Stimulated activated CD8-positive, alpha-beta memory T cell treated with anti-CD3 and anti-CD28 coated beads, Interleukin-15, amount 100 ng/mL, for 48 hours (primary cell): ENCODE measurements around the gene C11orf24.

ENCODE experiments used
- DNase-seq, 2 donors: peaks; one replicate each; pipeline ENCODE4 v3.0.0-alpha.2; 2020; ENCODE audit warnings: low read depth in 2 of 2

The C11orf24 gene

DNA sequence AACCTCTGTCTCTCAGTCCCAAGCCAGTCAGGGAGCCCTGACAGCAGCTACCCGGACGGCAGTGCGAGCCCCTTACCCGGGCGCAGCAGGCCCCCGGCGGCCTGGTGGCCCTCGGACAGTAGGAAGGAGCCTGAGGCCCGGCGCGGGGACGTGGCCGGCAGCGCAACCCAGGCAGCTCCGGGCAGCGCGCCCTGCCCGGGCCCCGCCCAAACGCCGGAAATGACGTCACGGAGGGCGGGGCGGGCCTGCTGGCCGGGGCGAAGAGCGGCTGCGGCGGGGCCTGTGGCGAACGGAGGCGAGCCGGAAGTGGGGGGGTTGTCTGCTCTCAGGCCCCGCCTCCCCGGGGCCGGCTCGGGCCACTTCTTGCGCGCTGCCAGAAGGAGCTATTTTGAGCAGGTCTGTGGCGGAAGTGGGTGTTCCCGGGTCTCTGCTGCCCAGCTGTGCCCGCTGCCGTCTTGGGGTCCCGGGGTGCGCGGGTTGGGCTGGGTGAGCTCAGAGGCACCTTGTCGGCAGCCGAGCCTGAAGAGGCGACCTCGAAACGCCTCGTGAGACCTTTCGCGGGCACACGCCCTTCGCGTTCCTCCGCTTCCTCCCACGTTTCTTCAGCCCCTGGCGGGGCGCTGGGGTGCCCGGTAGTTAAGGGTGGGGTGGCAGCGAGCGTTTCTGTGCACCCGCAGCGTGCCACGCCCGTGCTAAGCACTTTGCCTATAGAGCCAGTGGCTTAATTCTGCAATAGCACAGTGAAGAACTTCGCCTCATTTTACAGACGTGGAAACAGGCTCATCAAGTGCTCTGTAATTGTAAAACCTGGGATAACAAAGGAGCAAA is at the start of gene C11orf24:
Gene C11orf24, minus strand, starts transcription at position 193 of the 828 bp plus-strand sequence. CDS start 8,206 bp downstream, outside the sequence.
- peak; percentile 91 to 94 for DNase-seq

DNA sequence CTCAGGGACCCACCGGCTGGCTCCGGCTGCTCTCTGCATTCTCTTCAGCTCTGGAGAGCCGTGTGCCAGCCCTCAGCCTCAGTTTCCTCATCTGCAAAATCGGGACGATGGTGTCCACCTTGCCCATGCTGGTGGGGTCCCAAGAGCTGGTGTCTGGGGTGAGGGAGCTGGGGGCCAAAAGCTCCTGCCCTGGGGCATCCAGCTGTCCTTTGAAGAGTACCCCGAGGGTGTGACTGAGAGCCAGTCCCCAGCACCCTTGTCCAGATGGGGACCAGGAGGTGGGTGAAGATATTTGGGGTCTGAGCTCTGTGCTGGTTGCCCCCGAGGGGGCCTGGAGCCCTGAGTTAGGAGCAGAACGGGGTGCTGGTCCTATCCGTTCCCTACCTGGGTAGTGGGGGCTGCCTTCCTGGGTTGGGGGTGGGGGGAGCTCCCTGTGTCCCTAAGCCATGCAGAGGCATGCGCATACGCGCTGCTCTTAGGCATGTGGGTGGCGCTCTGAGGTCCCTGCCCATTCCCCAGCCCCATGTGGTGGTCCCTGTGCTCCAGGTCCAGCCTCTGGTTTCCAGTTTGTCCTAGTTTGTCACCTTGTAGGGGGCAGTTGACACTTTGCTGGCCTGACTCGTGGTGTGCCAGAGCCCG is 45.5 kb upstream of the C11orf24 start:
- DNase-seq, result no peak

DNA sequence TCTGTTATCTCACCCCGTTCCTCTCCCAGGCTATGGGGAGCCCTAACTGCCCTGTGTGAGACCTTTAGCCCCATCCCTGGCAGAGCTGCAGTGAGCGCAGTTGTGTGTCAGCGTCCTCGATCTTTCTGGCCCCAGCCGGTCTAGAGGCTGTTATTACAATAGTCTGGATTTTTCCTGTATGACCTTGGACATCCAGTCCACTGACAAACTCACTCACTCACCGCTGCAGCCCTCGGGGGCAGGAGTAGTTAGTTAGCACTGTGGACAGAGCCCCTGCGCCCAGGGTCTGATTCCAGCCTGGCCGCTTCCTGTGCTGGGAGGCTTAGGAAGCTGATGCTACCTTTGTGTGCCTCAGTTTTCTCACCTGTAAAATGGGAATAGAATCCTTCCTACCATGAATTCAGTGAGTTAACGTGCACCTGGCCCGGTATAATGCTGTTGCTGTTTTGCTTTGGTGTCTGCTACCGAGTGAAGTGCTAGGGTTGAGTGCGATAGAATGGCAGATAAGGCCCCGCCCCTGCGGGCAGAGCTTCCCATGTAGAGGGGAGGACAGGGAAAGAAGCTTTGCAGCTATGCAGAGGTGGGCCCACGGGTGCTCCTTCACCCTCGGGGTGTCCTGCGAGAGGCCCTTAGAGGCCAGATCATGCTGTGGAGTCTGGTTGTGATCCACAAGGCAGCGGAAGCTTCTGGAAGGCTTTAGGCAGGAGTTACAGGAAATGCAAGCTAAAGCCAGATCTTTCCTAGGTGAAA is 43.6 kb upstream of the C11orf24 start:
- DNase-seq, result no peak

DNA sequence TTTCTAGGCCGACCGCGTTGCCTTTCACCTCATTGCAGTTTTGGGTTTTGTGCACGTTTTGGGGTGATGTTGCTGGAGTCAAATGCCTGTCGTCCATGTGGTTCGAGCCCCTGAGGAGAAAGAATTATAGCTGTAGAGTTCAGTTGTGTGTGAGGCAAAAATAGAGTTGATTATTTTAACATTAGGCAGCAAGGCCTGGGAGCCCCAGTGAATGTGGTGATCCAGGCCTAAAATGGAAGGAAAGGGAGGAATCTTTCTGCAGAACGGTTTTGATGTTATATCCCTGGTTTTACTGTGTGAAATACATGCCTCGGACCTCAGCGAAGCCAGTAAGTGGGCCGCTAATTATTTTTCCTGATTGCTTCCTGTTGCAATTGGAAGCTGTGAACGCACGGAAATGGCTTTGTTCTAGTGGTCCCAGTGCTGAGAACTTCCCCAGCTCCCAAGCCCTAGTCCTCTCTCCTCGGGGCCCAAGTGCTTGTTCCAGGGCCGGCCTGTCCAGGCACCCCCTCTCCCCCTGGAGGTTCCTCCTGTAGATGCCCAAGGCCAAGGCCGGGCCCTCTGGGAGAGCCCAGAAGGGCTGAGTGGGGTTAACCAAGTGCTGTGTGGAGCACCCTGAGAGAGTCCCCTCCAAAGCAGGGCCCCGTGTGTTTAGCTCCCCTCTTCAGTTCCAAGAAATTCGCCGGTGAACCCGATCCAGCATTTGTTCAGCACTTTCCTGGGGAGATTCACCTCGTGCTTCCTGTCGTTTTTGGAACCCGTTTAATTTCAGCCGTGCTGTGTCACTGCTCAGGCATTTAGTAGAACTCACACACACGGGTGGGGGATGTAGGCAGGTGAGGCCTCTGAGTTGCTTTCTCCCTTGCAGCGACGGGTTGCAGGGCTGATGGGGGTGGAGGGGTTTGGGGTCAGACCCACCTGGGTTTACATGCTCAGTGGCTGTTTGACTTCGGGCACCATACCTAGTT is 42.7 kb upstream of the C11orf24 start:
- no peak for DNase-seq

DNA sequence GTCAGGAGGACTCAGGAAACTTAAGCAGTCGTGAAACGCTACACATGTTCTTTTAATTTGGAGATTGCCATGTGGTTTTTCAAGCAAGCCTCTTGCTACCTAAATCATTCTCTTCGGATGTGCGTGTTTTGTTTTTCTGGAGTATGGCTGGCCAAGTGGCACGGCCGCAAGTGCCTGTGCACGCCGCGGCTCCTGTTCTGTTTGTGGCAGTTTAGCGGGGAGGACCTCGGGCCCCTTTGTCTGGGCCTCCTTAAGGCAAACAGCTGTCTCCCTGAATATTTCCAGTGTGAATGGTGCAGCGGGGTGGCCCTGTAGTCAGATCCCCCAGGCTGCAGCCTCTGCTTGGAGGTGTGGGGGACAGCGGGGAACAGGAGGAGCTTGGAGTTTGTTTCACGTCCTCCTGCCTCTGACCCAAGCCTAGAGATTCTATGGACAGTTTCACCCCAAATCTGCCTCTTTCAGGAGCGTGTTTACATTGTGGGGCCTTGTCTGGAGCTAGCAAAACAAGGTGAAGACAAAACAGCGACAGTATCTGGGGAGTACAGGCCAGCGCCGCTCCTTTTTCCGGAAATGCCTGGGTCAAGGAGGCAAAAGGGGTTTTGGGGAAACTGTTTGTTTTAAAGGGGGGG is 41.9 kb upstream of the C11orf24 start:
- DNase-seq, result no peak

DNA sequence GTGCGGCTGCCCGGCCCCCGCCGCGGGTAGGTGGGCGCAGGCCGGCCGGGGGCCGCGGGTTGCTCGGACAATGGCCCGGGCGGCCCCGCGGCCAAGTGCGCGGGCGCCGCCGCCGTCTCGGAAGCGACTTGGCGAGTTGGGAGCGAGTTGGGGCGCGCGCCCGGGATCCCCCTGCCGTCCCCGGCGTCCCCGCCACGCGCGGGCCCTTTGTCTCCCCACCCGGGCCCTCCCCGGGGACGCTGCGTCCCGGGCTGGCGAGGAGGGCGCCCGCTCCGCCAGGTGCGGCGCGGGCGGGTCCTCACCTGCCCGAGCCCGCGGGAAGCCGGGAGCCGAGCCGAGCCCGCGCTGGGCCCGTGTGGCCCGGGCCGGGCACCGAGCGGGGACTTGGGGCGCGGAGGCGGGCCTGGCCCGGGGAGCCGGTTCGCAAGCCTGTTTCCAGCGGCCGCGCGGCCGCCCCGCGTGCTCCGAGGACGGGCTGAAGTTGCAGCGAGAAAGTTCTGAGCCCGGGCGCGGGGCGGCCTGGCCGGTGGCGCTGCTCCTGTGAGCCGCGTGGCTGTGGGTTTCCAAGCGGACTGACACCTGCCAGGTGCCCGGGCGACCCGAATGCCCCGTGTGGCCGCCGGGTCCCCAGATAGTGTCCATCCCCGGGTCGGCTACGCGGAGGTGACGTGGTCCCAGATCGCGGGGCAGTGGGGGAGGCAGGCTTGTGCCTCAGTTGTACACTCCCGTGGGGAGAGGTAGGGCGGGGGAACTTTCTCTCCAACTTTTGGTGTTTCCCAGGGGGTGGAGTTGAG is 41.2 kb upstream of the C11orf24 start:
- no peak for DNase-seq

DNA sequence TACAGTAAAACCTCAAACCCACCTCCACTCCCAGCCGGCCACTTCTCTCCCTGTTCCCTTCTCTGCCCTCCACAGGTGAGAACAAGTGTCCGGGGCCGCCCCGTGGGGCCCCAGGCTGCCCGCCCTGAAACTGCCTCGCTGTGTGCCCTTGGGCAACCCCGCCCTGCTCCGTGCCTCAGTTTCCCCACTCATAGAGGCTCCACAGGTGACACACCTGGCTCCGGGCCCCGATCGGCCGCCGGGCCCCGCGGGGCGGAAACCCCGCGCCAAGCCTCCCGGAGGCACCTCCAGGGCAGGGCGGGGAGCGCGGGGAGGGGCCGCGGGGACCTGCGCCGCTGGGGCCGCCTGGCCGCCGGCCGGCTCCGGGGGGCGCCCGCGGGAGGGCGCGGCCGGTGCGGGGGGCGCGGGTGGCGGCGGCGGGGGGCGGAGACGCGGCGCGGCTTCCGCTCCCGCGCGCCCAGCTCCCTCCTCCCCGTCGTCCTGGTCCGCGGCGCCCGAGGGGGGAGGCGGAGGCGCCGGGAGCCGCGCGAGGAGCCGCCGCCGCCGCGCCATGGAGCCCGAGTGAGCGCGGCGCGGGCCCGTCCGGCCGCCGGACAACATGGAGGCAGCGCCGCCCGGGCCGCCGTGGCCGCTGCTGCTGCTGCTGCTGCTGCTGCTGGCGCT is 40.5 kb upstream of the C11orf24 start, which contains the start of gene LRP5:
Gene LRP5, plus strand, starts transcription at position 475 of the 663 bp plus-strand sequence. Its CDS starts 124 bp downstream, at position 599.
- no peak for DNase-seq

DNA sequence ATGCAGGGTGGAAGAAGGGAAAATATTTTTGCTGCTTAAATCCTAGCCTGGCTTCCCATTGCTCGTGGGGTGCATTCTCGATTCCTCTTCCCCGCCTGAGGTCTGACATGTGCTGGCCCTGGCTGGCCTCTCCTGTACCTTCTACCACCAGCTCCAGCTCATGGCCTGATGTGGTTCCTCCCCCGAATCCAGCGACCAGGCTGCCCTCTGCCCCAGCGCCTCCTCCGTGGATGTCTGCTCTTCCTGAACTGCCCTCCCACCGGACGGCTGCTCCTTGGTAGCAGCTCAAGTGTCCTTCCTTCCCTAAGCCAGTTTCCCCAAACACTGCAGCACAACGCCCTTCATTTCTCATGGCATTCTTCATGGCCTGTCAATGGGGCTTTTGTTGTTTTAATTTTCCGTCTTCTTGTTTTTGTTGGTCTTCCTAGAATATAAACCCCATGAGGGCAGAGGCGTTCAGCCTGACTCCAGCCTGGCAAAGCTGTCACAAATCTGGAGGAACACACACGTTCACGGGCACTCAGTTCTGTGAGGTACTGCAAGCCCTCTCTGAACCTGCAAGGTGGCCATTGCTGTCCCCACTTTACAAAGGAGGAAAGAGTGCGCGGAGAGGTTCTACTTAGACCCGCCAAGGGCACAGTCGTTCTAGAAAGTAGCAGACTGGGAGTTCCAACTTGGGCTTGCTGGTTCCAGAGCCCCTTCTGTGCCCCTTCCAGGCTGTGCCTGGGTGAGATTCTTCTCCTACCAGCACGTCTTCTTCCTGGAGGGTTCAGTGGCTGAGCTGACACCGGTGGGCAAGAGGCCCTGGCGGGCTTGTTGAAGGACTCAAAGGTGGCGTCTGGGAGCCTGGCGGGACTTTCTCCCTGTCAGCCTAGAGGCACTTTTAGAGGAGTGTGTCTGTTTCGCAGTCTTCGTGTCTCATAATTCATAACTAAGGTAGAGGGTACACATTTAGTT is 39.7 kb upstream of the C11orf24 start:
- DNase-seq, result no peak

DNA sequence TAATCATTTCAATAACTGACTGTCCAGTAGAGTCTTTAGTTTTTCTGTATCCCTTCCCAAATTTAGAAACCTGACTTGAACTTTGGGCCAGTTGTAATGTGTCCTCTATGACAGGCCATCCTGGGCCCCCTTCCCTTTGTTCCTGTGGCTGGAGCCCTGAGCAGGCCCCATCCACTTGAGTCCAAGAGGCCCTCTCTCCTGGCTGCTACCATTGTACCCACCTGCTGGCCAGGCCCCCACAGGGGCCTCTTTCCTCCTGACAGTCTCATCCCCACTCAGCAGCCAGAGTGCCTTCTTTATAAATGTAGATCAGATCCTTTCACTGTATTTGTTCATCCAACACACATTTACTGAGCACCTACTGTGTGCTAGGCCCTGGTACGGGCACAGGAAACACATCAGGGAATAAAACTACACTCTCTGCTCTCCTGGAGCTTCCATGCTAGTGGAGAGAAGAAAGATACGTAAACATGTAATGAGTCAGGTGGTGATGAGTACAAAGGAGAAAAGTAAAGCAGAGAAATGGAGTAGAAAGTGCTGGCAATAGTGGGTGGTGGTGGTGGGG is 37.9 kb upstream of the C11orf24 start:
- DNase-seq, result no peak

DNA sequence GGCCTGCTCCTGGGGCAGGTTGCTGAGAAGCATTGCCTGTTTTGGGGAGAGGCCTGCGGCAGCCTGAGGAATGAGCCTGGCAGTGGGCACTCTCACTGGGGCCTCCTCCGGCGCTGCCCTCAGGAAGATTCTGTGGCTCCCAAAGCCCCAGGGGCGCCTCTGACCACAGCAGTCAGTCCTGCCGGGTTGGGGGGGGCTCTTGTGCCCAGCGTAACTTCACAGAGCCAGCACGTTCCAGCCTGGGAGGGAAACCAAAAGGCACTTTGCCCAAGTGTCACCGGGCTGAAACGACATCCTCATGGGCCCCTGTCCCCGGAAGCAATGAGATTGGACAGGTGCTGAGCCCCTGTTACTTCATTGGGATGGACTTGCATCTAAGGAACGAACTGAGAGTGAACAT is 36.3 kb upstream of the C11orf24 start:
- no peak for DNase-seq

DNA sequence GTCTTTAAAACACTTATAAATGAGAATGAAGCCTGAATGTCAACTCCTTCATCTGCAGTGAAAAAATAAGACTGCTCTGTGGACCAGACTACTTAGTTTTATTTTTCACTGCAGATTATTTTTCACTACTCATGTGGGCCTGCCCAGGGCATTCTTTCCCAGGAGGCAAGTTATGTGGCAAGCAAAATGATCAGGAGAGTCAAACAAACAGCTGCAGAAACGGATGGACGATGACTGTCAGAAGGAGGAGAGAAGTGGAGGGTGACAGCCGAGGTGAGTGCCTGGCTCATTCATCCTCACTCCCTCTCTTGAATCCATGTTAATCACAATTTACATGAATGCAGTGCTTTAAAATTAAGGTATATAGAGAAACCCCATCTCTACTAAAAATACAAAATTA is 34.9 kb upstream of the C11orf24 start:
- DNase-seq, result no peak

DNA sequence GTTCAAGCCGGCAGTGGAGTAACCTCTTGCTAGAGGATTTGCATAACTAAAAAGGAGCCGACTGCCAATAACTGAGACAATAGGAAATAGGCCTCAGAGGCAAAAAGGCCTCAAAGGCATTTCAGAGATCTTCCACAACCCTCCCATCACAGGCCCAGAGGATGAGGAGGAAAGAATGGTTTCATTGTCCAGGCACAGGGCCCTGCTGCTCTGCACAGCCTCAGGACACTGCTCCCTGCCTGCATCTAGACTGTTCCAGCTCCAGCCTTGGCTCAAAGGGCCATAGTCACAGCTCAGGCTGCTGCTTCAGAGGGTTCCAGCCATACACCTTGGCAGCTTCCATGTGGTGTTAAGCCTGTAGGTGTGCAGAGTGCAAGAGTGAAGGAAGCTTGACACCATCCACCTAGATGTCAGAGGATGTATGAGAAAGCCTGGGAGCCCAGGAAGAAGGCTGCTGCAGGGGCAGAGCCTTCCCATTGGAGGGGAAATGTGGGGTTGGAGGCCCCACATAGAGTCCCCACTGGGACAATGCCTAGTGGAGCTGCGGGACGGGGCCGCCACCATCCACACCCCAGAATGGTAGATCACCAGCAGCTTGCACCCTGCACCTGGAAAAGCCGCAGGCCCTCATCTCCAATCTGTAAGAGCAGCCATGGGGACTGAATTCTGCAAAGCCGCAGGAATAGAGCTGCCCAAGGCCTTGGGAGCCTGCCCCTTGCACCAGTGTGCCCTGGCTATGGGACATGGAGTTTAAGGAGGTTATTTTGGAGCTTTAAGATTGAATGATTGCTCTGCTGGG is 32.4 kb upstream of the C11orf24 start:
- DNase-seq, result no peak

DNA sequence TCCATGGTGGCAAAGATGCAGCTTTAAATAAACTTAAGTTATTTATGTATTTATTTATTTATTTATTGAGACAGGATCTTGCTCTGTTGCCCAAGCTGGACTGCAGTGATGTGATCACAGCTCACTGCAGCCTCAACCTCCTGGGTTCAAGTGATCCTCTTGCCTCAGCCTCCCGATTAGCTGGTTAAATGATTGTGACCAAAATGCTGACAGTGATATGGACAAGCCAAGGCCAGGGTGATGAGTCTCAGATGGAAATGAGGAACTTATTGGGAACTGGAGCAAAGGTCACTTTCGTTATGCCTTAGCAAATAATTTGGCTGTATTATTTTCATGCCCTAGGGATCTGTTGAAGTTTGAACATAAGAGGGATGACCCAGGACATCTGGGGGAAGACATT is 31.3 kb upstream of the C11orf24 start:
- no peak for DNase-seq

DNA sequence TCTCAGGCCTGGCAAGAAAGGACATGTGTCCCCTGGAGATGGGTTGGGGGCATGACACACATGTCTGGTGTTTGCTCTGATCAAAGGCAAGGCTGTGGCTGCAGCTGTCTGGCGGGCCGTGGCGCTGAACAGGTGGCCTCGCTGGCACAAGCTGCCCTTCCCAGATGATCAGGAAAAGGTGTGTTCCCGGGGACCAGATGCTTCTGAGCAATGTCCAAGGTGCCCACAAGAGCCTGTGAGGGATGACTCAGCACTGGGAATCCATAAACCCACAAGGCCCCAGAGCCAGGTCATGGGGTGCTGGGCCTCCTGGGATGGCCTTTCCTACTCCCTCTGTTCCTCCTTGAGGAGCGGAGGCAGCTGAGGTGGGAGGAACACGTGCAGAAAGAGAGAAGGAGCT is 30.9 kb upstream of the C11orf24 start:
- DNase-seq, result no peak

DNA sequence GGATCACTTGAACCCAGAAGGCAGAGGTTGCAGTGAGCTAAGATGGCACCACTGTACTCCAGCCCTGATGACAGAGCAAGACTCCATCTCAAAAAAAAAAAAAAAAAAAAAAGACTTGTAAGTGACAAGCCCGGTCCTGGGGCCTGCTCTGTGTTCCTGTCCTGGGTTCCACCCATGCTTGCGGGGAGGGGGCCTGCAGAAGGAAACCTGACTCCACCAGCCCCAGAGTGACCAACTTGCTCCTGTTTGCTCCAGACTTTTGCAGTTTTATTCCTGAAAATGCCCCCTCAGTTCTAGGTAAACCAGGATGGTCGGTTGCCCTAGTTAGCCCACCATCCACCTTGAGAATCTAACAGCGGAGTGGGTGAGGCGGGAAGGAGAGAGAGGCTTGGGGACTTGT is 30.5 kb upstream of the C11orf24 start:
- DNase-seq, result no peak

DNA sequence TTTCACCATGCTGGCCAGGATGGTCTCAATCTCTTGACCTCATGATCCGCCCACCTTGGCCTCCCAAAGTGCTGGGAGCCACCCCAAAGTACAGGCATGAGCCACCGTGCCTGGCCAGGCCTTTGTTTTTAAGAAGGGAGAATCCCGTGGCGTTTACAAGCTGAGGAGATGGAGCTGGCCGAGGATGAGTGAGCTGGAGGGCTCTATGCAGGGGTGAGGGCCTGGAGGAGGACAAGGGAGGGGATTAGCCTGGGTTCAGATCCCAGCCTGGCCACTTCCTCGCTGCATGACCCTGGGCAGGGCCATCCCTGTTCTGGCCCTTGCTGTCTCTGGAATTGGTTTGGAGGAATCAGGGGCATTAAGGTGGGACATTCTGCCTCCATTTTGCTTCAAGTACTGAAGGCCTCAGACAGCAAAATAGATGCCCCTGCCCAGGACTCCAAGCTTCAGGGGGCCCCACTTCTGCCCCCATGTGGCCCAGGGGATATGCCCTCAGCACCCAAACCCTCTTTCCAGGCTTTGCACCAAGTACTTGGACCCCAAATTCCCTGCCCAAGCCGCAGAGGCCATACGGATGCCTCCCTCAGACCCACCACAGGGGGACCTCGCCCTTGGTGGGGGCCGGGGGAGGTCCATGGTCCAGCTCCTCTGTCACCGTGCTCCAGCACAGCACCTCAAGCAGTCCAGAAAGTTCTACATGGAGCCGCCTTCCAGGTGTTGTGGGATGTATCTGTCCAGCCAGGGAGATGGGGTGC is 28.5 kb upstream of the C11orf24 start:
- DNase-seq, result no peak
